DOHH2 (cell line): ENCODE data around the gene HSPB9.

Source experiments
- CTCF ChIP-seq: fragments of 200-600 bp; sonication (generic); IDR thresholded peaks from one replicate; pipeline ENCODE4 v1.5.1; 2014; ENCODE audit warnings: antibody characterized with exemption, mild to moderate bottlenecking, low read depth, low read length; ENCODE audit not compliant: poor library complexity, severe bottlenecking
- EZH2phosphoT487 ChIP-seq: fragments of 200-600 bp; sonication (generic); IDR thresholded peaks from 2 replicates; pipeline ENCODE4 v1.6.1; 2017; ENCODE audit warnings: borderline replicate concordance, mild to moderate bottlenecking, antibody characterized with exemption, low read length, moderate library complexity, mixed read lengths

- TF ChIP-seq CTCF (no peak), EZH2phosphoT487 (no peak)
Measured at GRCh38 chr17:42169351-42169750, 46.7 kb downstream of the HSPB9 start.
